NCI-H1694 (cell line): Measurements from ENCODE around the gene TASOR2.

Experiments used
- DNase-seq: peaks from one replicate; lab custom pipeline; 2025; lab: John Stamatoyannopoulos, UW

The TASOR2 gene

DNA sequence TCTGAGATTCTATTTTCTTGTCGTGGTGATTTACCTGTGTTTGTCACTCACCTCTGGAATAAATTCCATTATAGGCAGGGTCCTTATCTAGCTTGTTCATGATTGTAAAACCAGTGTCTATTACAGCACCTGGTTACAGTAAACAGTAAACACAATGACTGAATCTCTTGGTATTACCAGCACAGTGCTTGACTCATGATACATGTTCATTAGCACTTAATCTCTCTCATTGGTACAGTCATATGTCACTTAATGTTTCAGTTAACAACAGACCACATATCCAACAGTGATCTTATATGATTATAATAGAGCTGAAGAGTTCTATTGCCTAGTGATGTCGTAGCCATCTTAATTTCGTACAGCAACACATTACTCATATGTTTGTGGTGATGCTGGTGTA, 1.6 kb upstream of the TASOR2 start:
- DNase-seq = no peak

DNA sequence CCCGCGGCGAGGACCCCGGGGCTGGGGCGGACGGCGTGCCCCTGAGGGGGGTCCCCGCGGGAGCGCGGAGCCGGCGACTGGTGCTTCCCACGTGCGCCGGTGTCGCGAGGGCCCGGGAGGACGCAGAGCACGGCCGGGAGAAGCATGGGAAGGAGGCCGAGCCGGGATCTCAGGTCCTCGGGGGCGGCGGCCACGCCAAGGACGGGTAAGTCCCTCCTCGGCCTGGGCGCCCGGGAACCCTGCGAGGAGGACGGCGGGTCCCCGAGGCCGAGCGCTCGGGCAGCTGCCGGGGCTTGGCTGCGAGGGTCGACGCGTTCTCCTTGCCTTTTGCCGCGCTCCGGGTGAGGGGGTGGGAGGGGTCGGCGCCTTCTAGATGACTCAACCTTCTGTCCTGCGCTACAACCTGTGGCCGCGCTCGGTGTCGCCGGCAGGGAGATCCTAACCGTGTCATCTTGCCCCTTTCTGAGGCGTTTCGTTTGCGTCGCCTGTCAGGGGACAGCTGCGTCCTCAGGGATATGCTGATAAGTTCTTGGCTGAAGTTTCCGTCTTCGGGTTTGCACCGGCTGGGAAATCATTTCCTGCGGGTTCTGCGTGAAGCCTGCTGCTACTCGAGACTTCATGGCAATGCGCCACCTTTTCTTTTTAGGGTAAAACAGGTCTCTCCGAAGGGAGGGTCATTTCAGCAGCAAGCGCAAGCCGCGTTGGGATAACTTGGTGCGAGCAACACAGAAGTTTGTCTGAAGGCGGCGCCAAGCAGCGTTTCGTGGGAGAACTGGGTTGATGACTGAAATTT, 529 bp downstream of the TASOR2 start:
- no peak for DNase-seq

DNA sequence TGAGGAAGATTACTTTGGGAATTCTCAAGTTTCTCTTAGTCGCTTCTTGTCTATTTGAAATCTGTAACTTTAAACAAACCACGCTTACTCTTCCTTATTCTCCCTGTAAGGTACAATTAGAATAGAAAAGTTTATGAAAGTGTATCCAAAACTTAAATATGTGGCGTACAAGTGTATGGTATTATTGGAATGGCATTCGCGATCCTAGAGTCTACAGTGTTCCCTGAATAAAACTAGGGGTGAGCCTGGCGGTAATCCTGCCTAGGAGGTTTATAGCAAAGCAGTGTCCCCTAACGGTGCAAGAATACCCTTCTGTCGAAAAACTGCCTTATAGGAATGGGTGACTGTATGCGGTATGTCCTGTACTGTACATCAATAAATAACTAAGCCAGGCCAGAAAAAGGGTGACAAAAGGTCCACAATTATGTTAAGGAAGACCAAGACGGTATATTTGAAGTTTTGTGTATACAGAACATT, 1.2 kb downstream of the TASOR2 start:
- DNase-seq = no peak

- no peak for DNase-seq
Observed at GRCh38 chr10:5688587-5688986, 3.9 kb downstream of the TASOR2 start.

DNA sequence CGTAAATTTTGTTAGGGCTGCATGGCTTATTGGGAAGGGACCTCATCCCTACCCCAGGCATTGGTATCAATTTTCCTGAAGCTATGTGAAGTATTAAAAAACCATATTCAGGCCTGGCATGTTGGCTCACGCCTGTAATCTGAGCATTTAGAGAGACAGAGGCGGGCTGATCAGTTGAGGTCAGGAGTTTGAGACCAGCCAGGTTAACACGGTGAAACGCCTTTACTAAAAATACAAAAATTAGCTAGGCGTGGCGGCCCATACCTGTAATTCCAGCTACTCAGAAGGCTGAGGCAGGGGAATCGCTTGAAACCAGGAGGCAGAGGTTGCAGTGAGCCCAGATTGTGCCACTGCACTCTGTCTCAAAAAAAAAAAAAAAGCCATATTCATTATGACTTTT, 7.1 kb downstream of the TASOR2 start:
- DNase-seq = no peak

DNA sequence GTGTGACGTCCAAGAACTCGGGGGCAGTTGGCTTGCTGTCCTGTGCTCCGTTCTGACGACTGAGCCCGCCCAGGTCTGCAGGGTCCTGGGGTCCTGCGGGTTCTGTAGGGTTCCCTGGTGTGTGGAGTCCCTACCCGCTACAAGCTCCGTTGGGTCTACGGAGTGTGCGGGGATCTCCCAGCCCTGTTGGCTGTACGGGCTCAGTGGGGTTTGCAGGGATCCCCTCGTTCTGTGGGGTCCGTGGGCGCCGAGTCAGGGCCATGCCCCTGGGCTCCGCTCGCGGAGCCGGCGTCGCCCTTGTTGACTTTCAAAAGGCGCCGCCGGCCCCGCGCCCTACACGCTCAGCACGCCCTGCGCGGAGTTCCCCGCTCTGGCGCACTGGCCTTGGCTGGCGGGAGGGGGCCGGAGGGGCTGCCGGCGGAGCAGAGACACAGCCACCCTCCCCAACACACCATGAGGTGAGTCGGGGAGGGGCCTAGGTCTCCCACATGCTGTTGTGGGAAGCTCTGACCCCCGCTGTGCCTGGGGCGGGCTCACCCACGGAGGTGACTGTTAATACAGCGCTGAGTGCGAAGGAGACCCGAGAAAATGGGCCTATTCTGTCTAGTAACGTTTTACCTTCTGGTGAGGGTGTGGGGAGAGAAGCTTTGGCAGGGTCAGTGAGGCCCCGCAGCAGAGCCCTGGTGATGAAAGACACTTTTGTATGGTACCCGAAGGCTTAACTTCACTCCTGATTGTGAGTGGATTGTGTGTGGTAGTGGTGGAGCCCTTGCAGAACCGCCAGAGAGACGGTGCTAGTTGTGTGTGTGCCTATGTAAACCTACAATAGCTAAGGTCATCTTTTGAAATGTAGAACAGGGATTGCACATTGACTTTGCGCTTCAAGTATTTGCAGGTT, 8.1 kb downstream of the TASOR2 start:
- DNase-seq = no peak

DNA sequence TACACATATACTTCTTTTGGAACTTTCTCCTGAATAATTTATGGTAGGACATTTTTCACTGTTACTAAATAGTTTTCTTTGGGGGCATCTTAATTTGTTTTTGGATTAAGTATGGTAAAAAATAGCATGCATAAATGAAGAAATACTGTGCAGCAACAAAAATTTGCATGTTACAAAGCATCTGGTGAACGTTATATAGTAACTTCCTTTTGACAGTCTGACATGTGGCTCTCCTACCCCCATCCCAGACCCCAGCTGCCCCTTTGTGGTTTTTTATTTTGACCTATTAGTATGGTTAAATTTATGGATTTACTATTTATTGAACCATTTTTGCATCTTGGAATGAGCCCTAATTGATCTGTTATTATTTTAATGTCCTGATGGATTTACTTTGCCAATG, 9.9 kb downstream of the TASOR2 start:
- DNase-seq = no peak

GRCh38 chr10:5697342-5697741, 12.7 kb downstream of the TASOR2 start:
- no peak for DNase-seq

DNA sequence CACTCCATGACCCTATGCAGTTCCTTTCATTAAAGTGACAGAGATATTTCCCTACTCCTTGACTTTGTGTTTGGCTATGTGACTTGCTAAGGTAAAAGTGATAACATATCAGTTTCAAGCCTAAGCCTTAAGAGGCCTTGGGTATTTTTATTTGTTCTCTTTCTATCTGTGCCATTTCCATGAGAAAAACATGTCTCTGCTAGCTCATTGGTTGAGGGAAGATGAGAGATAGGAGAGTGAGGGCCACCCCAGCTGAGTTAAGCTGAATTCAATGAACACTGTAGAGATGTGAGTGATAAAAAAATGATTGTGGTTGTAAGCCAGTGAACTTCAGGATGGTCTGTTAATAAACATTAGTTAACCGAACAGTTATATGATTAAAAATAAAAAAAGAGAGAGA, 13.4 kb downstream of the TASOR2 start:
- no peak for DNase-seq

DNA sequence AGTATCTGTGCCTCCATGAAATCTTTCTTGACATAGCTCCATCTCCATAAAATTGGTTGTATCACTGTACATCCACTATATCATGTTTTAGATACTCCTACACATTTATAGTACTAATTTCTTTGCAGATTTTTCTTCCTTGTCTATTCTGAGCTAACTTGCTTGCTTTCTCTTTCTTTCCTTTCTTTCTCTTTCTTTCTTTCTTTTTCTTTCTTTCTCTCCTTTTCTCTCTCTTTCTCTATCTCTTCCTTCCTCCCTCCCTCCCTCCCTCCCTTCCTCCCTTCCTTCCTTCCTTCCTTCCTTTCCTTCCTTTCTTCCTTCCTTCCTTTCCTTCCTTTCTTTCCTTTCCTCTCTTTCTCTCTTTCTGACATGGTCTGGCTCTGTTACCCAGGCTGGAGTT, 23.7 kb downstream of the TASOR2 start:
- DNase-seq = no peak

GRCh38 chr10:5709865-5710264, 25.2 kb downstream of the TASOR2 start:
- no peak for DNase-seq

DNA sequence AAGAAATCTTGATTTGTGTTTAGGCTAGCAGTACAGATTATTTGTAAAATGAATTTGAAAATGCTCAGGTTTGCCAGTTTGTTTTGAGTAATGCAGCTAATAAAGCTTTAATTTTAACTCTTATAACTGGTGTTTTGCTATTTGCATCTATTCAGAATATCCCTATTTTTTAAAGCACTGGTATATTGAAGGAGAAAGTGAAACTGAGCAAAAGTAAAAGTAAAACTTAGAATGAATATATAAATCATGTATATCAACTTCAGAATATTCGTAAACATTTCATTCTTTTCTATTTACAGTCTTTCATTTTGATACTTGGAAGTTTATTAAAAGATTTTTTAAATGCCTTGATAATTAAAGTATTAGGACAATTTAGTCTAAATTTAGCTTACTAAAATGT, 26.2 kb downstream of the TASOR2 start:
- no peak for DNase-seq

DNA sequence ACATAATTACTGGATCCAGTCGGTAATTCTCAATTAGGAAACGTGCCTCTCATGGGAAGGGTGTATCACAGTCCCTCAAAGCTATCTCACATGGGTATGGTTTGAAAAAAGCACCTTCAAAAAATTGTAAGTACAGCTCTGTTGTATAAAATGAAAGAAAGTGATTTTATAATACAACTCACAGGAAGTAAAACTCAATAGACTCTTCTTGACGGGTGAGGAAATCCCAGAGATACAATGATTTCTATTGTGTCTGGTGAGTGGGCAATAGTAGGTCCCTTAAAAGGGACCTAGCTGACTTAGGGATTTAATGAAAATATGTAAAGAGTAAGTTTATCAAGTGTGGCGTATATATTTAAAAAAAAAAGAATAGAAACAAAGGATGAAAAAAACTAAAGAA, 27.0 kb downstream of the TASOR2 start:
- no peak for DNase-seq

- no peak for DNase-seq
Observed at GRCh38 chr10:5719546-5719945, 34.9 kb downstream of the TASOR2 start.

DNA sequence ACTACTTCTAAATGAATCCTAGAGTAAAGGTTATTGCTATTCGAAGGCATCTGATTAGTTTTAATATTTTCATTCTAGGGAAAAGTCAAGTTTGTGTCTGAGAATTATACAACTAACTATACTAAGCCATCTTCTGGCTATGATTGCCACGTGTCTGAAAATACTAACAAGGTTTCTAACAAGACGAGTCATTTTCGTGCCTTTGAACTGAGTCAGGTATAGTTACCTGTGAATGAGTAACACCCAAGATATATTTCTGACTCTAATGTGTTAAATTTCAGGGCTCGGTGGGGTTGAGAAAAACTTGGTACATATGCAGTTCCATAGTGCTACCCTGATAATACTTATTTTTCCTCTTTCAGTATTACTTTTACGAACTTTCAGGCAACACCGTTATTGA, 35.5 kb downstream of the TASOR2 start:
- DNase-seq = no peak

- DNase-seq = no peak
Observed at GRCh38 chr10:5723692-5724091, 39.1 kb downstream of the TASOR2 start.

- DNase-seq = no peak
Observed at GRCh38 chr10:5730766-5731165, 46.1 kb downstream of the TASOR2 start.

- DNase-seq = no peak
Observed at GRCh38 chr10:5731559-5731958, 46.9 kb downstream of the TASOR2 start.

DNA sequence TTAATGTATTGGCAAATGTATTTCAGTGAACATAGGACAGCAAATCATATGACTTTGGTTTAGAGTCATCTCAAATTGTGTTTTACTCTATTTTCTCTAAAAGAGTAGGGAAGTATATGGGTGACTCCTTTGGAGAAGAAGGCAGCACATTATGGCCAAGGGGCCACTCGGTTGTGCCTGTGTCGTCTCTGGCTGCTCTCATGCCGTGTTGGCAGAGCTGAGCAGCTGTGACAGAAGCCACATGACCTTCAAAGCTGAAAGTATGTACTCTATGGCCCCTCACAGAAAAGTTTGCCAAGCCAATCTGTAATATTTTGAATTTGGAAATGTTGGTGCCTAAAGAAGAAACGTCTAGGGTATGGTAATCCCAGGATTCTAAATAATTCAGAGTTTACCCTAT, 47.5 kb downstream of the TASOR2 start:
- DNase-seq = no peak
